AG04449 (cell line): Measurements from ENCODE around the gene UFSP2.

Experiments
- CTCF ChIA-PET: fragments of 350-600 bp; formaldehyde crosslinking; extraction: SDS; loops from one replicate; lab custom pipeline; 2021; ENCODE audit warnings: antibody characterized with exemption; lab: Yijun Ruan, JAX
- POLR2A ChIA-PET: fragments of 400-600, 350-600 bp; formaldehyde crosslinking; extraction: SDS; loops from one replicate; lab custom pipeline; 2020; ENCODE audit warnings: antibody characterized with exemption, inconsistent platforms; lab: Yijun Ruan, JAX
- DNase-seq: peaks from one replicate; pipeline ENCODE4 v3.0.0-alpha.2; 2010; ENCODE audit warnings: low read depth, low spot score
- H3K4me3 ChIP-seq: 2 replicates; pipeline ENCODE4 v1.5.1; 2011; ENCODE audit warnings: low read depth, mild to moderate bottlenecking, control low read depth, low read length
- CTCF ChIP-seq: IDR thresholded peaks from one replicate; pipeline ENCODE4 v1.5.1; 2011; ENCODE audit warnings: mild to moderate bottlenecking, moderate library complexity, low read length, control low read depth, inconsistent platforms; ENCODE audit not compliant: insufficient read depth; ENCODE audit errors: missing control alignments

Gene UFSP2

GRCh38 chr4:185464183-185464582 lies 38.4 kb upstream of the UFSP2 start:
- POLR2A ChIA-PET: no interaction called here
- no peak for TF ChIP-seq CTCF
- H3K4me3 ChIP-seq: no peak overlapping the region
- CTCF ChIA-PET: interaction anchor here (0.9 to 1.2 kb wide), 3 partner anchors 16 to 574 kb away, joined by 3 to 5 read pairs (median 3); no protein-coding TSS in a partner anchor
- no peak for DNase-seq

- DNase-seq: no peak
- ChIA-PET CTCF (interaction anchor here (0.9 to 1.2 kb wide), 3 partner anchors 15 to 574 kb away, joined by 3 to 5 read pairs (median 3); no protein-coding TSS in a partner anchor), POLR2A (no interaction called here)
- H3K4me3 ChIP-seq: no peak overlapping the region
- TF ChIP-seq CTCF: no peak
Measured at GRCh38 chr4:185463541-185463940, 37.8 kb upstream of the UFSP2 start.

GRCh38 chr4:185461565-185461964 lies 35.8 kb upstream of the UFSP2 start:
- DNase-seq: no peak
- no peak for TF ChIP-seq CTCF
- CTCF ChIA-PET: interaction anchor here (0.9 kb wide), 1 partner anchor 135 kb away, joined by 3 read pairs; no protein-coding TSS in a partner anchor
- POLR2A ChIA-PET: no interaction called here
- H3K4me3 ChIP-seq: no peak overlapping the region

GRCh38 chr4:185457136-185457535 lies 31.4 kb upstream of the UFSP2 start:
- POLR2A ChIA-PET: interaction anchor here (0.6 kb wide), 1 partner anchor 150 kb away, joined by 3 read pairs; no protein-coding TSS in a partner anchor
- H3K4me3 ChIP-seq: no peak overlapping the region
- no peak for DNase-seq
- CTCF ChIA-PET: interaction anchor here (0.5 kb wide), 1 partner anchor 579 kb away, joined by 3 read pairs; no protein-coding TSS in a partner anchor
- no peak for TF ChIP-seq CTCF

- no peak for TF ChIP-seq CTCF
- H3K4me3 ChIP-seq: no peak overlapping the region
- CTCF ChIA-PET: no interaction called here
- no peak for DNase-seq
- POLR2A ChIA-PET: no interaction called here
Measured at GRCh38 chr4:185456131-185456530, 30.4 kb upstream of the UFSP2 start.

GRCh38 chr4:185445209-185445608 lies 19.4 kb upstream of the UFSP2 start:
- no peak for TF ChIP-seq CTCF
- no peak overlapping the region for H3K4me3 ChIP-seq
- ChIA-PET CTCF (interaction anchor here (1.1 kb wide), 1 partner anchor 593 kb away, joined by 3 read pairs; no protein-coding TSS in a partner anchor), POLR2A (no interaction called here)
- no peak for DNase-seq
